Measurements from ENCODE around the gene NKAP.
"Not testable (repeated sequence)": the region's sequence is repeated elsewhere in the genome, so short reads cannot be mapped to it uniquely, and the experiment has no call there.

Gene NKAP

GRCh38 chrX:119982145-119982544 lies 38.6 kb upstream of the NKAP start:
- TF ChIP-seq CTCF (IDR thresholded peaks at IDR 0.05; ENCODE audit: low read depth, low read length) (no peak), EZH2phosphoT487 (IDR thresholded peaks at IDR 0.05; ENCODE audit: low read depth) (no peak)
- H3K27ac ChIP-seq (ENCODE audit: low read length), result no peak overlapping the region

GRCh38 chrX:119981286-119982070 lies 37.9 kb upstream of the NKAP start:
- no peak overlapping the region for H3K27ac ChIP-seq (ENCODE audit: low read length)
- no peaks in the 10 kb centered on the region for H3K9me3 ChIP-seq (ENCODE audit: insufficient read depth, low read length)
- TF ChIP-seq CTCF (IDR thresholded peaks at IDR 0.05; ENCODE audit: low read depth, low read length), result peak; percentile 64
- no peak for TF ChIP-seq EZH2phosphoT487 (IDR thresholded peaks at IDR 0.05; ENCODE audit: low read depth)
- H4K20me1 ChIP-seq (ENCODE audit: insufficient read depth, low read length), result no peaks in the 10 kb centered on the region
- H3K4me1 ChIP-seq (ENCODE audit: low read length), result peaks cover 5% of the 10 kb centered on the region; the same call in 1 of the 2 replicates
- no peaks in the 10 kb centered on the region for H3K79me2 ChIP-seq (ENCODE audit: low read length)
- peak overlapping the region; percentile 49 for H3K4me3 ChIP-seq (ENCODE audit: low read length)
- no peaks in the 10 kb centered on the region for H3K36me3 ChIP-seq (replicated peaks; ENCODE audit: low read depth, low read length)
- 0 out of 2 replicates have a peak overlapping the region, but pooled peaks have one; percentile 18 for H3K9ac ChIP-seq (ENCODE audit: low read length)
- no peaks in the 10 kb centered on the region for H3K27me3 ChIP-seq (ENCODE audit: low read depth, low read length)
- peak overlapping the region; percentile 88 for H2AFZ ChIP-seq (ENCODE audit: low read depth, low read length)
- H3K4me2 ChIP-seq (ENCODE audit: low read length), result peak overlapping the region; percentile 54

More at GRCh38 chrX:119982145-119982544, 38.6 kb upstream of the NKAP start:
- H3K9me3 ChIP-seq (ENCODE audit: insufficient read depth, low read length), result no peaks in the 10 kb centered on the region
- H4K20me1 ChIP-seq (ENCODE audit: insufficient read depth, low read length), result no peaks in the 10 kb centered on the region
- H3K79me2 ChIP-seq (ENCODE audit: low read length), result no peaks in the 10 kb centered on the region
- no peaks in the 10 kb centered on the region for H3K36me3 ChIP-seq (replicated peaks; ENCODE audit: low read depth, low read length)
- peak overlapping the region; percentile 15; the same call in 1 of the 2 replicates for H3K4me2 ChIP-seq (ENCODE audit: low read length)
- peaks cover 5% of the 10 kb centered on the region; the same call in 1 of the 2 replicates for H3K4me1 ChIP-seq (ENCODE audit: low read length)
- no peaks in the 10 kb centered on the region for H3K27me3 ChIP-seq (ENCODE audit: low read depth, low read length)
- no peak overlapping the region for H3K4me3 ChIP-seq (ENCODE audit: low read length)
- H2AFZ ChIP-seq (ENCODE audit: low read depth, low read length), result no peak overlapping the region
- H3K9ac ChIP-seq (ENCODE audit: low read length), result no peak overlapping the region

GRCh38 chrX:119977172-119977571 lies 33.6 kb upstream of the NKAP start:
- not testable (repeated sequence) for H3K27ac ChIP-seq (ENCODE audit: low read length); H3K9me3 ChIP-seq (ENCODE audit: insufficient read depth, low read length)

GRCh38 chrX:119971184-119971583 lies 27.6 kb upstream of the NKAP start:
- no peak for TF ChIP-seq EZH2phosphoT487 (IDR thresholded peaks at IDR 0.05; ENCODE audit: low read depth)
- TF ChIP-seq CTCF (IDR thresholded peaks at IDR 0.05; ENCODE audit: low read depth, low read length), result no peak
- Histone ChIP-seq H2AFZ (ENCODE audit: low read depth, low read length) (no peak overlapping the region), H3K4me2 (ENCODE audit: low read length) (no peak overlapping the region), H4K20me1 (ENCODE audit: insufficient read depth, low read length) (no peaks in the 10 kb centered on the region), H3K4me1 (ENCODE audit: low read length) (no peaks in the 10 kb centered on the region), H3K9ac (ENCODE audit: low read length) (no peak overlapping the region), H3K27me3 (ENCODE audit: low read depth, low read length) (no peaks in the 10 kb centered on the region), H3K79me2 (ENCODE audit: low read length) (no peaks in the 10 kb centered on the region), H3K9me3 (ENCODE audit: insufficient read depth, low read length) (no peaks in the 10 kb centered on the region), H3K4me3 (ENCODE audit: low read length) (no peak overlapping the region), H3K27ac (ENCODE audit: low read length) (no peak overlapping the region), H3K36me3 (replicated peaks; ENCODE audit: low read depth, low read length) (no peaks in the 10 kb centered on the region)

More at GRCh38 chrX:119977172-119977571, 33.6 kb upstream of the NKAP start:
- H4K20me1 ChIP-seq (ENCODE audit: insufficient read depth, low read length); H3K4me3 ChIP-seq (ENCODE audit: low read length); H3K4me1 ChIP-seq (ENCODE audit: low read length); H2AFZ ChIP-seq (ENCODE audit: low read depth, low read length); H3K27me3 ChIP-seq (ENCODE audit: low read depth, low read length); H3K4me2 ChIP-seq (ENCODE audit: low read length); H3K9ac ChIP-seq (ENCODE audit: low read length); H3K79me2 ChIP-seq (ENCODE audit: low read length); H3K36me3 ChIP-seq (replicated peaks; ENCODE audit: low read depth, low read length): not testable (repeated sequence)
